DMS53 treated with DMSO at 0.1 percent for 48 hours (cell line): ENCODE data around the gene PCIF1.
"Not testable (repeated sequence)": the region's sequence is repeated elsewhere in the genome, so short reads cannot be mapped to it uniquely, and the experiment has no call there.

ENCODE experiments used
- DNase-seq: peaks from one replicate; lab custom pipeline; 2025; ENCODE audit not compliant: unreplicated experiment; lab: John Stamatoyannopoulos, UW

Gene PCIF1

GRCh38 chr20:45991616-45992015, 57.1 kb downstream of the PCIF1 start:
- DNase-seq = no peak

GRCh38 chr20:45993197-45993951, 58.9 kb downstream of the PCIF1 start:
- peak; percentile 74 for DNase-seq

- no peak for DNase-seq
These were observed 60.4 kb downstream of the PCIF1 start for GRCh38 chr20:45994761-45995493.

- not testable (repeated sequence) for DNase-seq
These were observed 61.1 kb downstream of the PCIF1 start for GRCh38 chr20:45995495-45996097.

GRCh38 chr20:45997187-45997586, 62.7 kb downstream of the PCIF1 start:
- DNase-seq = no peak
